Measurements from ENCODE around the gene FBXL16.
A peak's percentile ranks its signal among the peaks of the same experiment; 100 is the strongest.

Gene FBXL16

GRCh38 chr16:712740-713250 lies 7.2 kb upstream of the FBXL16 start (continued):
- TF ChIP-seq, protein P1, sequence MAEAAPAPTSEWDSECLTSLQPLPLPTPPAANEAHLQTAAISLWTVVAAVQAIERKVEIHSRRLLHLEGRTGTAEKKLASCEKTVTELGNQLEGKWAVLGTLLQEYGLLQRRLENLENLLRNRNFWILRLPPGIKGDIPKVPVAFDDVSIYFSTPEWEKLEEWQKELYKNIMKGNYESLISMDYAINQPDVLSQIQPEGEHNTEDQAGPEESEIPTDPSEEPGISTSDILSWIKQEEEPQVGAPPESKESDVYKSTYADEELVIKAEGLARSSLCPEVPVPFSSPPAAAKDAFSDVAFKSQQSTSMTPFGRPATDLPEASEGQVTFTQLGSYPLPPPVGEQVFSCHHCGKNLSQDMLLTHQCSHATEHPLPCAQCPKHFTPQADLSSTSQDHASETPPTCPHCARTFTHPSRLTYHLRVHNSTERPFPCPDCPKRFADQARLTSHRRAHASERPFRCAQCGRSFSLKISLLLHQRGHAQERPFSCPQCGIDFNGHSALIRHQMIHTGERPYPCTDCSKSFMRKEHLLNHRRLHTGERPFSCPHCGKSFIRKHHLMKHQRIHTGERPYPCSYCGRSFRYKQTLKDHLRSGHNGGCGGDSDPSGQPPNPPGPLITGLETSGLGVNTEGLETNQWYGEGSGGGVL (tag by site-specific recombination; IDR thresholded peaks at IDR 0.05) = peak; percentile 50
- peak; percentile 65; the same call in 1 of the 2 replicates for TF ChIP-seq KLF16 (tag by site-specific recombination; IDR thresholded peaks at IDR 0.05)

- Histone ChIP-seq H3K36me3 (ENCODE audit: control insufficient read depth in 2 of 2, insufficient read depth in 1 of 2, low read length in 2 of 2) (peaks cover 0 to 3% of the 10 kb centered on the region in 2 experiments; a peak in 1 of 3 replicates), H3K27ac (ENCODE audit: extremely low read depth, low read depth, low read length) (no peak overlapping the region), H3K4me3 (ENCODE audit: low read depth, low read length) (no peak overlapping the region), H3K4me1 (ENCODE audit: control insufficient read depth, insufficient read depth, low read length) (peaks cover 11% of the 10 kb centered on the region), H3K9me3 (ENCODE audit: control insufficient read depth, insufficient read depth, low read depth, low read length) (no peaks in the 10 kb centered on the region)
- ChIA-PET CTCF (interaction anchor here (0.6 to 5.7 kb wide), 37 partner anchors 8 to 647 kb away, joined by 3 to 119 read pairs (median 5); partner anchors contain the start of genes ANTKMT, CCDC78, CHTF18 and CIAO3), POLR2A (interaction anchor here (0.6 to 2.5 kb wide), 8 partner anchors 9 to 345 kb away, joined by 3 to 12 read pairs (median 3); partner anchors contain the start of genes ANTKMT, CHTF18, CIAO3 and RPUSD1)
- peak; percentile 10; the same call in 1 of the 2 replicates for TF ChIP-seq SP7 (tag by site-specific recombination; IDR thresholded peaks at IDR 0.05)
- 0 out of 2 replicates have a peak, but pooled peaks have one; percentile 25 for TF ChIP-seq ZFP69B (tag by site-specific recombination; IDR thresholded peaks at IDR 0.05)
- TF ChIP-seq, protein P2, sequence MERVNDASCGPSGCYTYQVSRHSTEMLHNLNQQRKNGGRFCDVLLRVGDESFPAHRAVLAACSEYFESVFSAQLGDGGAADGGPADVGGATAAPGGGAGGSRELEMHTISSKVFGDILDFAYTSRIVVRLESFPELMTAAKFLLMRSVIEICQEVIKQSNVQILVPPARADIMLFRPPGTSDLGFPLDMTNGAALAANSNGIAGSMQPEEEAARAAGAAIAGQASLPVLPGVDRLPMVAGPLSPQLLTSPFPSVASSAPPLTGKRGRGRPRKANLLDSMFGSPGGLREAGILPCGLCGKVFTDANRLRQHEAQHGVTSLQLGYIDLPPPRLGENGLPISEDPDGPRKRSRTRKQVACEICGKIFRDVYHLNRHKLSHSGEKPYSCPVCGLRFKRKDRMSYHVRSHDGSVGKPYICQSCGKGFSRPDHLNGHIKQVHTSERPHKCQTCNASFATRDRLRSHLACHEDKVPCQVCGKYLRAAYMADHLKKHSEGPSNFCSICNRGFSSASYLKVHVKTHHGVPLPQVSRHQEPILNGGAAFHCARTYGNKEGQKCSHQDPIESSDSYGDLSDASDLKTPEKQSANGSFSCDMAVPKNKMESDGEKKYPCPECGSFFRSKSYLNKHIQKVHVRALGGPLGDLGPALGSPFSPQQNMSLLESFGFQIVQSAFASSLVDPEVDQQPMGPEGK (tag by site-specific recombination; IDR thresholded peaks at IDR 0.05) = peak; percentile 62
- TF ChIP-seq KLF1 (tag by site-specific recombination; IDR thresholded peaks at IDR 0.05) = peak; percentile 42; the same call in 1 of the 2 replicates
- TF ChIP-seq ZBTB20 (tag by site-specific recombination; IDR thresholded peaks at IDR 0.05) = peak; percentile 38; the same call in 1 of the 2 replicates
- peak; percentile 30; the same call in 1 of the 2 replicates for TF ChIP-seq ZNF561 (tag by site-specific recombination; IDR thresholded peaks at IDR 0.05; ENCODE audit: borderline replicate concordance)
- 0 out of 2 replicates have a peak, but pooled peaks have one; percentile 25 for TF ChIP-seq KLF16 (tag by site-specific recombination; IDR thresholded peaks at IDR 0.05)
- TF ChIP-seq SP2 (tag by site-specific recombination; IDR thresholded peaks at IDR 0.05) = 0 out of 2 replicates have a peak, but pooled peaks have one; percentile 5
- no peak for TF ChIP-seq GFI1B (tag by site-specific recombination; IDR thresholded peaks at IDR 0.05)
- peak; percentile 15 for TF ChIP-seq ZBTB26 (tag by site-specific recombination; optimal IDR thresholded peaks at IDR 0.05)
- peak; percentile 10; the same call in 1 of the 2 replicates for TF ChIP-seq ZNF768 (tag by site-specific recombination; IDR thresholded peaks at IDR 0.05)
- peak; percentile 48; the same call in 1 of the 2 replicates for TF ChIP-seq ZSCAN30 (tag by site-specific recombination; IDR thresholded peaks at IDR 0.05)
- TF ChIP-seq CTCF (tag by site-specific recombination; IDR thresholded peaks at IDR 0.05) = peak; percentile 91
- no peak for TF ChIP-seq ZFP41 (tag by site-specific recombination; IDR thresholded peaks at IDR 0.05; ENCODE audit: borderline replicate concordance)
- TF ChIP-seq ZBTB7A (tag by site-specific recombination; IDR thresholded peaks at IDR 0.05; ENCODE audit: low read depth) = no peak
- TF ChIP-seq, protein P3, sequence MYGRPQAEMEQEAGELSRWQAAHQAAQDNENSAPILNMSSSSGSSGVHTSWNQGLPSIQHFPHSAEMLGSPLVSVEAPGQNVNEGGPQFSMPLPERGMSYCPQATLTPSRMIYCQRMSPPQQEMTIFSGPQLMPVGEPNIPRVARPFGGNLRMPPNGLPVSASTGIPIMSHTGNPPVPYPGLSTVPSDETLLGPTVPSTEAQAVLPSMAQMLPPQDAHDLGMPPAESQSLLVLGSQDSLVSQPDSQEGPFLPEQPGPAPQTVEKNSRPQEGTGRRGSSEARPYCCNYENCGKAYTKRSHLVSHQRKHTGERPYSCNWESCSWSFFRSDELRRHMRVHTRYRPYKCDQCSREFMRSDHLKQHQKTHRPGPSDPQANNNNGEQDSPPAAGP (tag by site-specific recombination; IDR thresholded peaks at IDR 0.05) = peak; percentile 45; the same call in 1 of the 2 replicates
- no peak for TF ChIP-seq ZNF155 (tag by site-specific recombination; IDR thresholded peaks at IDR 0.05)
- TF ChIP-seq BCL11B (tag by site-specific recombination; IDR thresholded peaks at IDR 0.05; ENCODE audit: low read depth) = peak; percentile 35; the same call in 1 of the 2 replicates
- 0 out of 2 replicates have a peak, but pooled peaks have one; percentile 43 for TF ChIP-seq ZNF2 (tag by site-specific recombination; IDR thresholded peaks at IDR 0.05)
- peak; percentile 73 for TF ChIP-seq ZNF654 (tag by site-specific recombination; IDR thresholded peaks at IDR 0.05; ENCODE audit: low read depth)
- TF ChIP-seq, protein P4, sequence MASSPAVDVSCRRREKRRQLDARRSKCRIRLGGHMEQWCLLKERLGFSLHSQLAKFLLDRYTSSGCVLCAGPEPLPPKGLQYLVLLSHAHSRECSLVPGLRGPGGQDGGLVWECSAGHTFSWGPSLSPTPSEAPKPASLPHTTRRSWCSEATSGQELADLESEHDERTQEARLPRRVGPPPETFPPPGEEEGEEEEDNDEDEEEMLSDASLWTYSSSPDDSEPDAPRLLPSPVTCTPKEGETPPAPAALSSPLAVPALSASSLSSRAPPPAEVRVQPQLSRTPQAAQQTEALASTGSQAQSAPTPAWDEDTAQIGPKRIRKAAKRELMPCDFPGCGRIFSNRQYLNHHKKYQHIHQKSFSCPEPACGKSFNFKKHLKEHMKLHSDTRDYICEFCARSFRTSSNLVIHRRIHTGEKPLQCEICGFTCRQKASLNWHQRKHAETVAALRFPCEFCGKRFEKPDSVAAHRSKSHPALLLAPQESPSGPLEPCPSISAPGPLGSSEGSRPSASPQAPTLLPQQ (tag by site-specific recombination; IDR thresholded peaks at IDR 0.05) = no peak
- TF ChIP-seq ZFP37 (tag by site-specific recombination; IDR thresholded peaks at IDR 0.05) = no peak
These were observed 6.1 kb upstream of the FBXL16 start for GRCh38 chr16:711548-712320.

Data from HEK293 (cell line).